ENCODE measurements around the gene SLC29A3.

Gene SLC29A3

GRCh38 chr10:71284544-71285179 lies 34.4 kb upstream of the SLC29A3 start:
- no peak for TF ChIP-seq CTCF (conservative IDR thresholded peaks at IDR 0.05; ENCODE audit: control insufficient read depth, insufficient read depth, low read depth, low read length)
- no peak for DNase-seq (ENCODE audit: low read depth)
- no peak overlapping the region for H3K4me3 ChIP-seq (ENCODE audit: control insufficient read depth, low read depth, low read length)

- TF ChIP-seq CTCF (conservative IDR thresholded peaks at IDR 0.05; ENCODE audit: control insufficient read depth, insufficient read depth, low read depth, low read length): peak; percentile 59
- peak; percentile 44 for DNase-seq (ENCODE audit: low read depth)
- H3K4me3 ChIP-seq (ENCODE audit: control insufficient read depth, low read depth, low read length): no peak overlapping the region
Measured at GRCh38 chr10:71285180-71285545, 33.9 kb upstream of the SLC29A3 start.

GRCh38 chr10:71285986-71286385 lies 33.1 kb upstream of the SLC29A3 start:
- H3K4me3 ChIP-seq (ENCODE audit: control insufficient read depth, low read depth, low read length): no peak overlapping the region
- no peak for DNase-seq (ENCODE audit: low read depth)
- TF ChIP-seq CTCF (conservative IDR thresholded peaks at IDR 0.05; ENCODE audit: control insufficient read depth, insufficient read depth, low read depth, low read length): no peak

GRCh38 chr10:71286521-71287294 lies 32.4 kb upstream of the SLC29A3 start:
- no peak overlapping the region for H3K4me3 ChIP-seq (ENCODE audit: control insufficient read depth, low read depth, low read length)
- no peak for TF ChIP-seq CTCF (conservative IDR thresholded peaks at IDR 0.05; ENCODE audit: control insufficient read depth, insufficient read depth, low read depth, low read length)
- DNase-seq (ENCODE audit: low read depth): no peak

GRCh38 chr10:71287456-71287855 lies 31.6 kb upstream of the SLC29A3 start:
- DNase-seq (ENCODE audit: low read depth): no peak
- no peak overlapping the region for H3K4me3 ChIP-seq (ENCODE audit: control insufficient read depth, low read depth, low read length)
- TF ChIP-seq CTCF (conservative IDR thresholded peaks at IDR 0.05; ENCODE audit: control insufficient read depth, insufficient read depth, low read depth, low read length): no peak

GRCh38 chr10:71288461-71288860 lies 30.6 kb upstream of the SLC29A3 start:
- TF ChIP-seq CTCF (conservative IDR thresholded peaks at IDR 0.05; ENCODE audit: control insufficient read depth, insufficient read depth, low read depth, low read length): no peak
- no peak for DNase-seq (ENCODE audit: low read depth)
- H3K4me3 ChIP-seq (ENCODE audit: control insufficient read depth, low read depth, low read length): no peak overlapping the region

Data from fibroblast of mammary gland (primary cell).